Stimulated activated CD8-positive, alpha-beta memory T cell treated with anti-CD3 and anti-CD28 coated beads, Interleukin-4, amount 100 ng/mL, for 1 hour (primary cell): ENCODE measurements around the gene SH3RF2.
"Not testable (repeated sequence)": the region's sequence is repeated elsewhere in the genome, so short reads cannot be mapped to it uniquely, and the experiment has no call there.

ENCODE experiments used
- DNase-seq, 2 donors: peaks; one replicate each; pipeline ENCODE4 v3.0.0-alpha.2; 2020; ENCODE audit warnings: low read depth in 2 of 2, low spot score in 1 of 2

The SH3RF2 gene

DNA sequence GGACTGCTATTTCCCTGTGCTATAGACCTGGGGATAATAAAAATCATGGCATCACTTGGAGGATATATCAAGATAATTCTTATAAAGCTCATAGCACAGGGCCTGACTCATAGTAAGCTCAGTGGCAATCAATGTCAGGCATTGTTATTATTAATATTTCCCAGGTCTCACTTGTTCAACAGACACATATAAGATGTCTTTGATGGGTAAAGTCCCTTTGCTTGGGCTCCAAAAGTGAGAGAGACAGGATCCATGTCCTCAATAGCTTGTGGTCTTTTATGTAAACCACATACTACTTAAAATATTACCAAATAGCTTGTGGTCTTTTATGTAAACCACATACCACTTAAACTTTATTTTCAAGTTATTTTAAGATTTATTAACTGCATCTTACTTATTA, 11.2 kb downstream of the SH3RF2 start:
- DNase-seq = no peak

- DNase-seq = no peak
Observed at GRCh38 chr5:145948047-145948446, 11.7 kb downstream of the SH3RF2 start.

GRCh38 chr5:145948921-145949320, 12.5 kb downstream of the SH3RF2 start:
- DNase-seq = no peak

DNA sequence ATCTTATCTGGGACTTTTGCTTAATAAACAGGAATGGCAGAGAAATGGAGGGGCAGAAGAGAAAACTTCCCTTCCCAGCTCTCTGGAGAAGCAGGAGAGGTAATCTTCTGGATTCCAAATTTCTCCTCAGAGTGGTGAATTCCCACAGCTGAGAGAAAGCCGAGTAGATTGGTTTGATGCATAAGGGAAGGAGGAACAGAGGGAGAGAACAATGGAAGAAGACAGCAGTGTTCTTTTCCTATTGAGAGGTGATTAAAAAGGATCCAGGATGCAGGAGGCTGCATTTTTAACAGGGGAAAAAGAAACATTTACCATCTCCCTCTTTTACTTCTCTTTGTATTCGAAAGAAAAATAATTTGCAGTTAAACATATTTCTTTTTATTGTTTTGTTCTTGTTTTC, 13.1 kb downstream of the SH3RF2 start:
- no peak for DNase-seq

- no peak for DNase-seq
Observed at GRCh38 chr5:145951071-145951470, 14.7 kb downstream of the SH3RF2 start.

DNA sequence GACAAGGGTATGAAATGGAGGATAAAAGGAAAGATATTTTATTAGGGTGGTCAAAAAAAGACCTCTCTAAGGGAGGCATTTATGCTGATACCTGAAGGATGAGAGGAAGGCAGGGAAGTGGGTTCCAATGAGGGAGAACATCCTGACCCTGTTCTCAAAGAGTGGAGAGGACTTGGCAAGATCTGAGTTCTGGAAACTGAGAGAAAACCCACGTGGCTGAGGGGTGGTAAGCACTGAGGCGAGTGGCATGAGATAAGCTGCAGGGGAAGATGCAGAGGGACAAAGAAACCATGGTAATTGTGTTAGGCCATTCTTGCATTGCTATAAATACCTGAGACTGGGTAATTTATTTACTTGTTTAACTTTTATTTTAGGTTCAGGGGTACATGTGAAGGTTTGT, 16.8 kb downstream of the SH3RF2 start:
- no peak for DNase-seq

DNA sequence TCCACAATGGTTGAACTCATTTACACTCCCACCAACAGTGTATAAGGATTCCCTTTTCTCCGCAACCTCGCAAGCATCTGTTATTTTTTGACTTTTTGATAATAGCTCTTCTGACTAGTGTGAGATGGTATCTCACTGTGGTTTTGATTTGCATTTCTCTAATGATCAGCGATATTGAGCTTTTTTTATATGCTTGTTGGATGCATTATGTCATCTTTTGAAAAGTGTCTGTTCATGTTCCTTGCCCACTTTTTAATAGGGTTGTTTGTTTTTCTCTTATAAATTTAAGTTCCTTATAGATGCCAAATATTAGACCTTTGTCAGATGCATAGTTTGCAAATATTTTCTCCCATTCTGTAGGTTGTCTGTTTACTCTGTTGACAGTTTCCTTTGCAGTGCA, 17.8 kb downstream of the SH3RF2 start:
- DNase-seq = not testable (repeated sequence)

GRCh38 chr5:145957388-145957787, 21.0 kb downstream of the SH3RF2 start:
- DNase-seq = no peak

GRCh38 chr5:145958436-145958835, 22.1 kb downstream of the SH3RF2 start:
- no peak for DNase-seq

- DNase-seq = no peak
Observed at GRCh38 chr5:145960166-145960565, 23.8 kb downstream of the SH3RF2 start.

GRCh38 chr5:145960848-145961600, 24.6 kb downstream of the SH3RF2 start:
- DNase-seq = no peak

DNA sequence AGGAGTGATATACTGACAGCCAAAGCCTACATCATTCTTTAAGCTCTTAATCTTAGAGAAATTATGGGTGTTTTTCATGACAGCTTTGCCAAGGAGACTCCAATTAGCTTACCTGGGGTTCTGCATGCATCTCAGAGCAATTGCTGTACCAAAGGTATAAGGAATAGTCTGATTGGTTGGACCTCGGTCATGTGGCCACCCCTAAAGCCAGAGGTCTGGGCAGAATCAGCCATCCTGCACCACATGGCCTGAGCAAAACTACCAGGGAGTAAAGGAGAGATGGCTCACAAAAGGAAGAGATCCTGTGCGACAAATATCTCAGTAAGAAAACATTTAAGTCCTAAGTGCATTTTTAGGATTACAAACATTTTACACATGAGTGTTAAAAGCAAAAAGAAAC, 25.6 kb downstream of the SH3RF2 start:
- DNase-seq = no peak

- not testable (repeated sequence) for DNase-seq
Observed at GRCh38 chr5:145964008-145964407, 27.6 kb downstream of the SH3RF2 start.

DNA sequence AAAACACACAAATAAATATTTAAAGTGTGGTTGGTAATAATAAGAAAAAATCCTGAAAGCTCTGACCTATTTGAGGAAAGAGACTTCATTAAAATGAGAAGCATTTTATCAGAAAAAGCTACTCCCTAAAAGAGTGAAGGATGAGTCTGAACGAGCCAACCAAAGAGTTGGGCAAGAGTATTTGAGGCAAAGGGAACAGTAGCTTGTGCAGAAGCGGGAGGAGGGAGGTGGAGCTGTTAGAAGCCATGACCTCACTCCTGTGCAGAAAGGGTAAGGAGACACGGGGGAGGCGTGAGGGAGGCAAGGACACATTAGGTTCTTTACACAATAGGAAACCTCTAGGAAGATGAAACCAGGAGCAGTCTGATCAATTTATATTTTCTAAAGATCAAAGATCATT, 29.4 kb downstream of the SH3RF2 start:
- no peak for DNase-seq

- DNase-seq = no peak
Observed at GRCh38 chr5:145967296-145967695, 30.9 kb downstream of the SH3RF2 start.

DNA sequence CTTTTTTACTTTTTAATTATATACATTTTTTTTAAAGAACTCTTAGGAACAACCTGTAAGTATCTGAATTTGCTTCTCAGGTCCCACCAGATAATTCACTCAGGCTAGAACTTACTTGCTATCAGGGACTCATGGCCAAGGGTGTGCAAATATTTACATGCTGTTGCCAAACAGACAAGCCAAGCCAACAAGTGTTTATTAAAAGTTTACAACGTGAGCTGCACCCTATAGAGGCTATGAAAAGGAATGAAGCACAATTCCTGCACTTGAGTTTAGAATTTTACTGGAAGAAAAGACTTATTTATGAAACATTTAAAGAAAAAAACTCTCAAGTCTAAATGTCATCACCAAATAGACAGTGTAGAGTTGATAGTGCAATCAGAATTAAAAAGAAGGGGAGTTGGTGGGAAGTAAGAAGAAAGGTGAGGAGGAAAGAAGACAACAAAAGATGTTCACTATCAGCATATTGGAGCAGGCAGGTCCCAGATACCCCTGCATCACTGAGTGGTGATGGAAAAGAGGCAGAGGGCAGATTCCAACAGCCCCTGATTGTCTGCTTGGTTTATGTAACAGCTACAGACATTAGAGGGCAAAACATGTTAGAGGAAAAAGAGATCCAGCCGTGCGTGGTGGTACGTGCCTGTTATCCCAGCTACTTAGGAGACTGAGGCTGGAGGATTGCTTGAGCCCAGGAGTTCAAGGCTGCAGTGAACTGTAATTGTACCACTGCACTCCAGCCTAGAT, 32.8 kb downstream of the SH3RF2 start:
- DNase-seq = no peak

DNA sequence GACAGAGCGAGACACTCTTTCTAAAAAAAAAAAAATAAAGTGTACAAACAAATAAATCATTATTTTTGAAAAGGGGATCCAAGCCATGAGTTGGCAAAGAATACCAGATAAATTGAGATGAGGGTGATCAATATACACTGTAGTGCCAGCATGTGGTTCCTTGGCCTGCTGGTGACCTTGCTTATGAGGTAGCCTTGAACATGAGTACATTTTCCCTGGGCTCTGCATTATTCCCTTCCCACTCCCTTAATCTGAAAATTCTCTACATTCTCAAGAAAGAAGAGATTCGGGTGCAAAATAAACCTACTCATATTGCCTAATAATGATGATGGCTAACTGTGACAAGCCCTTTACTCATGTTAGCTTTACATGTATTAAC, 33.3 kb downstream of the SH3RF2 start:
- no peak for DNase-seq

GRCh38 chr5:145971108-145971507, 34.7 kb downstream of the SH3RF2 start:
- no peak for DNase-seq

DNA sequence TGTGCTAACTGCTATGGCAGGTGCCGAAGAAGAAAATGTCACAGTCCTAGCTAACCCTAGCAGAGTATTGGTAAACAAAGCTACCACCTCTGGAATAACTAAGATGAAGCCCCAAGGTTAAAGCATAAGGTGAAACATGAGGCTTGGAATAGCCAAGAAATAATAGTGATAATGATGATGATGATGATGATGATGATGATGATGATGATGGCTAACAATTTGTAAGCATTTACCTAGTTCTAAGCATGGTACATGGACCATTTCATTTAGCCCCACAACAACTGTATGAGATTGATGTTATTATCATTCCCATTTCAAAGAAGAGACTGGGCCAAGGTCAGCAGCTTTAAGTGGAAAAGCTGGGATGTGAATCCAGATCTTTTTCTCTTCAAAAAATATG, 35.3 kb downstream of the SH3RF2 start:
- no peak for DNase-seq

DNA sequence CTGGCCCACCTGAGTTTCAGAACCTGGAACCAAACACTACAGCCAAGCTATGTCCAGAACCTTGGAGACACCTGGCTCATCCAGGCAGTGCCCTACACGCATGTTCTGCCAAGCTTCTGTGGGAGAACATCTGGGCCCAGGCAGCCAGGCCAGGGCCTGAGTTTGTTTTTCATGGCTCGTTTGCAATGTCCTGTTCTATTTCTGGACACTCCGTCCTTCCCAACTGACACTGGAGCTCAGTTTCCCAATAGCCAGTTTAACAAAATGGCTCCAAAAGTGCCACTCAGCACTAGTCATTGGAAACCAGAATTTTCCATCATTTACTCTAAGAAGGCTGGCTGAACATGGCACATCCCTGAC, 38.6 kb downstream of the SH3RF2 start:
- no peak for DNase-seq

GRCh38 chr5:145975361-145976066, 39.1 kb downstream of the SH3RF2 start:
- no peak for DNase-seq

- DNase-seq = no peak
Observed at GRCh38 chr5:145976431-145977155, 40.2 kb downstream of the SH3RF2 start.
